HFFc6 (cell line): Measurements from ENCODE around the gene CHCHD6. TPM values are rescaled to one million over a fixed set of nuclear protein-coding genes. Genes with fewer than 3 reads are reported as not detected.

Experiments used
- DNase-seq: peaks from one replicate; pipeline ENCODE4 v3.0.0-alpha.2; 2018
- H3K27ac Mint-ChIP-seq: 2 replicates; pipeline ENCODE4 v1.8.0; 2020; ENCODE audit warnings: mild to moderate bottlenecking, mixed read lengths
- H3K27me3 Mint-ChIP-seq: 2 replicates; pipeline ENCODE4 v1.8.0; 2021; ENCODE audit warnings: mild to moderate bottlenecking, moderate library complexity, mixed read lengths; ENCODE audit not compliant: insufficient read depth
- H3K36me3 Mint-ChIP-seq: 2 replicates; pipeline ENCODE4 v1.8.0; 2021; ENCODE audit warnings: low read depth, mixed read lengths
- H3K4me1 Mint-ChIP-seq: 2 replicates; pipeline ENCODE4 v1.8.0; 2020; ENCODE audit warnings: low read depth, mixed read lengths
- H3K4me3 Mint-ChIP-seq: 2 replicates; pipeline ENCODE4 v1.8.0; 2020; ENCODE audit warnings: mild to moderate bottlenecking, moderate library complexity, mixed read lengths
- H3K9me3 Mint-ChIP-seq: 2 replicates; pipeline ENCODE4 v1.8.0; 2020; ENCODE audit warnings: mild to moderate bottlenecking, mixed read lengths
- total RNA-seq, 6 experiments: library from RNA; stranded (reverse); fragmentation: NEBNext Ultra II Directional; extraction: Animal tissue kit (Norgen Biotek cat#: 25700); gene quantifications; 2 replicates in 1 of 6; 3 replicates in 5 of 6; pipeline ENCODE4 v1.2.3, GENCODE V29; 2021
- TF ChIP-seq, protein P1 (sequence below): fragments of 200-600 bp; sonication (generic); IDR thresholded peaks from 2 replicates; pipeline ENCODE4 v1.5.0; 2021; ENCODE audit warnings: antibody characterized with exemption, mild to moderate bottlenecking

Gene CHCHD6
- total RNA-seq, 6 experiments from 2014 or later, result 18.6 to 22.9 (median 19.9) TPM

GRCh38 chr3:126848991-126849390, 145.0 kb downstream of the CHCHD6 start:
- Mint-ChIP-seq H3K36me3 (no peaks in the 10 kb centered on the region), H3K9me3 (no peaks in the 10 kb centered on the region), H3K4me1 (peaks cover 26% of the 10 kb centered on the region), H3K4me3 (no peak overlapping the region), H3K27me3 (no peaks in the 10 kb centered on the region; the same call in 1 of the 2 replicates), H3K27ac (no peak overlapping the region)
- TF ChIP-seq, protein P1, sequence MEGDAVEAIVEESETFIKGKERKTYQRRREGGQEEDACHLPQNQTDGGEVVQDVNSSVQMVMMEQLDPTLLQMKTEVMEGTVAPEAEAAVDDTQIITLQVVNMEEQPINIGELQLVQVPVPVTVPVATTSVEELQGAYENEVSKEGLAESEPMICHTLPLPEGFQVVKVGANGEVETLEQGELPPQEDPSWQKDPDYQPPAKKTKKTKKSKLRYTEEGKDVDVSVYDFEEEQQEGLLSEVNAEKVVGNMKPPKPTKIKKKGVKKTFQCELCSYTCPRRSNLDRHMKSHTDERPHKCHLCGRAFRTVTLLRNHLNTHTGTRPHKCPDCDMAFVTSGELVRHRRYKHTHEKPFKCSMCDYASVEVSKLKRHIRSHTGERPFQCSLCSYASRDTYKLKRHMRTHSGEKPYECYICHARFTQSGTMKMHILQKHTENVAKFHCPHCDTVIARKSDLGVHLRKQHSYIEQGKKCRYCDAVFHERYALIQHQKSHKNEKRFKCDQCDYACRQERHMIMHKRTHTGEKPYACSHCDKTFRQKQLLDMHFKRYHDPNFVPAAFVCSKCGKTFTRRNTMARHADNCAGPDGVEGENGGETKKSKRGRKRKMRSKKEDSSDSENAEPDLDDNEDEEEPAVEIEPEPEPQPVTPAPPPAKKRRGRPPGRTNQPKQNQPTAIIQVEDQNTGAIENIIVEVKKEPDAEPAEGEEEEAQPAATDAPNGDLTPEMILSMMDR, result no peak
- no peak for DNase-seq

DNA sequence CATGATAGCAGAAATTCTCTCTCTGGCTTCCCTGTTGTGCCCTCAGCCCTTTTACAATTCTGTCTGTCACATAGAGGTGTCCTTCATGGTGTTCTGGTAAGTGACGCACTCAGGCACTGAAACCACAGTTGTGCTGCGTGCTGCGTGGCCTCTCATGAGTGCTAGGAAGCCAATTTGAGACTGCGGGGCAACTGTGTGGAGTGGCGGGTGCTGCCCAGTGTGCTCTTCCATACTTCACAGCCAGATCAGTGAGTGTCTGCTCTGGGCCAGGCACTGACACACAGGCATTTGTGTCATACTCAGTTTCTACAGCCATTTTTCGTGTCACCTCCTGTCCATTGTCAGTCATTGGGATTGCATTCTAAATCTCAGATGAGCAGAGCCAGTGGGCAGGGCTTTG, 145.7 kb downstream of the CHCHD6 start:
- Mint-ChIP-seq H3K9me3 (no peaks in the 10 kb centered on the region), H3K36me3 (no peaks in the 10 kb centered on the region), H3K27me3 (no peaks in the 10 kb centered on the region; the same call in 1 of the 2 replicates), H3K27ac (no peak overlapping the region), H3K4me1 (peaks cover 26% of the 10 kb centered on the region), H3K4me3 (no peak overlapping the region)
- no peak for DNase-seq
- TF ChIP-seq, protein P1, result no peak

- no peak overlapping the region; the same call in 1 of the 2 replicates for H3K27ac Mint-ChIP-seq
Observed at GRCh38 chr3:126850370-126851085, 146.5 kb downstream of the CHCHD6 start.

GRCh38 chr3:126851382-126851781, 147.3 kb downstream of the CHCHD6 start:
- no peaks in the 10 kb centered on the region for H3K9me3 Mint-ChIP-seq
- no peak overlapping the region for H3K27ac Mint-ChIP-seq
- no peaks in the 10 kb centered on the region; the same call in 1 of the 2 replicates for H3K27me3 Mint-ChIP-seq
- no peak overlapping the region for H3K4me3 Mint-ChIP-seq
- no peaks in the 10 kb centered on the region for H3K36me3 Mint-ChIP-seq
- TF ChIP-seq, protein P1, result no peak
- DNase-seq, result no peak
- peaks cover 22% of the 10 kb centered on the region for H3K4me1 Mint-ChIP-seq

More at GRCh38 chr3:126850370-126851085, 146.5 kb downstream of the CHCHD6 start:
- TF ChIP-seq, protein P1, result no peak
- no peaks in the 10 kb centered on the region for H3K36me3 Mint-ChIP-seq
- H3K9me3 Mint-ChIP-seq, result no peaks in the 10 kb centered on the region
- H3K4me3 Mint-ChIP-seq, result no peak overlapping the region
- peaks cover 26% of the 10 kb centered on the region for H3K4me1 Mint-ChIP-seq
- DNase-seq, result peak; percentile 38
- H3K27me3 Mint-ChIP-seq, result no peaks in the 10 kb centered on the region; the same call in 1 of the 2 replicates

DNA sequence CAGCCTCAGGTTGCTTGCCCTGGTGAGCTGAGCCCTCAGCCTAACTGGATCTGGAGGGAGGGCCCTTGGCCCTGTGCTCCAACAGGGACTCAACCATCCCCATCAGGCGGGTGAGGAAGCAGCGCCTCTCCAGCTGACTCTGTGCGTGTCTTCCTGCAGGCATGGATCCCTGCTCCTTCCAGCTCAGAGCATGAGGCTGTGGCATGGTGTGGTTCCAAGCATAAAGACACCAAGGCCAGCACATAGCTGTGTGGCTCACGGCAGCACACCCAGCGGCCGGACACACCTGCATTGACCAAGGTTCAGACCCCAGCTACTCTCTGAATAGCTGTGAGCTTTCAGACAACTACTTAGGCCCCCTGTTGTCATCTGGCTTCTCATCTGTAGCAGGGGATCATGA, 147.9 kb downstream of the CHCHD6 start:
- TF ChIP-seq, protein P1, result no peak
- Mint-ChIP-seq H3K9me3 (no peaks in the 10 kb centered on the region), H3K4me1 (peaks cover 18% of the 10 kb centered on the region)

More for the DNA sequence above, 147.9 kb downstream of the CHCHD6 start:
- no peak overlapping the region for H3K4me3 Mint-ChIP-seq
- no peak overlapping the region for H3K27ac Mint-ChIP-seq
- H3K36me3 Mint-ChIP-seq, result no peaks in the 10 kb centered on the region
- H3K27me3 Mint-ChIP-seq, result no peaks in the 10 kb centered on the region; the same call in 1 of the 2 replicates
- no peak for DNase-seq
